HT1080 (cell line): Measurements from ENCODE around the gene PNPLA2. TPM values are rescaled to one million over a fixed set of nuclear protein-coding genes. Genes with fewer than 3 reads are reported as not detected.

Source experiments
- DNase-seq: peaks from one replicate; pipeline ENCODE4 v3.0.0-alpha.2; 2015; ENCODE audit warnings: low read depth
- small RNA-seq: library from RNA; depleted of rRNA; stranded (forward); fragments of <200 nt; gene quantifications from one replicate; pipeline ENCODE3, GENCODE V24; 2014
- total RNA-seq: library from RNA; depleted of rRNA; stranded (reverse); fragments of >200 nt; shearing (Covaris generic); gene quantifications from 2 replicates; pipeline ENCODE4 v1.2.3, GENCODE V29; 2014; rRNA removed

The PNPLA2 gene
- total RNA-seq, 1 experiment from 2014 or later = 39.0 TPM

GRCh38 chr11:870418-870817, 51.7 kb downstream of the PNPLA2 start:
- no peak for DNase-seq

GRCh38 chr11:871472-871871, 52.8 kb downstream of the PNPLA2 start:
- DNase-seq = no peak

- DNase-seq = no peak
Observed at GRCh38 chr11:872799-873198, 54.1 kb downstream of the PNPLA2 start.

GRCh38 chr11:873706-874105, 55.0 kb downstream of the PNPLA2 start:
- no peak for DNase-seq

Small RNAs within 50 kb of the gene (small RNA-seq; reads per million reads assigned to genes)
- gene SNORA52 = not detected

Other genes with a start within 250 kb of the PNPLA2 start
- gene PHRF1, start 242.4 kb upstream of the PNPLA2 start, total RNA-seq = 37.0 and 40.5 TPM in 2 replicates
- gene IRF7, start 203.0 kb upstream of the PNPLA2 start, total RNA-seq = not detected in 2 replicates
- not detected in 2 replicates for gene CDHR5, start 194.0 kb upstream of the PNPLA2 start, total RNA-seq
- gene SCT, start 191.7 kb upstream of the PNPLA2 start, total RNA-seq = not detected in 2 replicates
- 0.31 and 0.50 TPM in 2 replicates for gene DRD4, start 181.6 kb upstream of the PNPLA2 start, total RNA-seq
- gene DEAF1, start 123.7 kb upstream of the PNPLA2 start, total RNA-seq = 64.5 and 75.0 TPM in 2 replicates
- 23.6 and 27.9 TPM in 2 replicates for gene TMEM80, start 123.1 kb upstream of the PNPLA2 start, total RNA-seq
- 38.3 and 42.6 TPM in 2 replicates for gene EPS8L2, start 112.7 kb upstream of the PNPLA2 start, total RNA-seq
- gene TALDO1, start 71.5 kb upstream of the PNPLA2 start, total RNA-seq = 235 and 266 TPM in 2 replicates
- 19.6 and 27.6 TPM in 2 replicates for gene GATD1, start 41.4 kb upstream of the PNPLA2 start, total RNA-seq
- gene CEND1, start 28.8 kb upstream of the PNPLA2 start, total RNA-seq = 0.53 and 1.0 TPM in 2 replicates
- gene SLC25A22, start 20.6 kb upstream of the PNPLA2 start, total RNA-seq = 33.9 and 47.5 TPM in 2 replicates
- 7.4 and 12.3 TPM in 2 replicates for gene PIDD1, start 13.7 kb upstream of the PNPLA2 start, total RNA-seq
- gene RPLP2, start 8.9 kb upstream of the PNPLA2 start, total RNA-seq = 1,130 and 1,145 TPM in 2 replicates
- not detected in 2 replicates for gene CRACR2B, start 9.0 kb downstream of the PNPLA2 start, total RNA-seq
- 483 and 506 TPM in 2 replicates for gene CD151, start 14.0 kb downstream of the PNPLA2 start, total RNA-seq
- gene POLR2L, start 23.6 kb downstream of the PNPLA2 start, total RNA-seq = 537 and 672 TPM in 2 replicates
- gene TSPAN4, start 23.9 kb downstream of the PNPLA2 start, total RNA-seq = 178 and 205 TPM in 2 replicates
- gene CHID1, start 91.9 kb downstream of the PNPLA2 start, total RNA-seq = 25.9 and 43.4 TPM in 2 replicates
- gene AP2A2, start 107.0 kb downstream of the PNPLA2 start, total RNA-seq = 19.1 and 24.9 TPM in 2 replicates
- gene MUC6, start 217.8 kb downstream of the PNPLA2 start, total RNA-seq = not detected in 2 replicates